ENCODE data around the gene OSTC. TPM values are rescaled to one million over a fixed set of nuclear protein-coding genes. Genes with fewer than 3 reads are reported as not detected.

Gene OSTC
- total and polyA plus RNA-seq, 2 of the 13 experiments (the other 11 are each of a cell fraction or from before 2014, with no cell fraction given) = 208 to 380 TPM

DNA sequence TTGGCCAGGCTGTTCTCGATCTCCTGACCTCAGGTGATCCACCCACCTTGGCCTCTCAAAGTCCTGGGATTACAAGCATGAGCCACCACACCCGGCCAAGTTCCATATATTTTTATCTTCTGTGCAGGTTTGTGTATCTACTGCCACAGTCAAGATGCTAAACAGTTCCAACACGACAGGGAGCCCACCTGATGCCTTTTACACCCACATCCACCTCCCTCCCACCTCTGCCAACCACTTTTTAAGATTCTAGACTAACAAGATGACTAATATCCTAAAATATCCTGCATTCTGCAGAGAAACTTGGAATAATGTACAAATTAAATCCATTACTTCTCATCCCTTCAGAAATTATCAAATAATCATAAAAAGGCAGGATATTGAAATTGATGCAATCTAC is 49.3 kb upstream of the OSTC start (continued):
- TF ChIP-seq PAXIP1 (CRISPR knock-in tag; conservative IDR thresholded peaks at IDR 0.05) (no peak), KDM6A (CRISPR knock-in tag; IDR thresholded peaks at IDR 0.05; ENCODE audit: low read depth) (no peak), ZNF879 (CRISPR knock-in tag; IDR thresholded peaks at IDR 0.05) (no peak), LBX2 (CRISPR knock-in tag; IDR thresholded peaks at IDR 0.05; ENCODE audit: borderline replicate concordance) (no peak), SOX6 (IDR thresholded peaks at IDR 0.05) (no peak), SOX6 (CRISPR knock-in tag; IDR thresholded peaks at IDR 0.05) (no peak), AKNA (CRISPR knock-in tag; IDR thresholded peaks at IDR 0.05; ENCODE audit: borderline replicate concordance) (no peak), KAT2B (IDR thresholded peaks at IDR 0.05; ENCODE audit: borderline replicate concordance, low read depth, low read length) (no peak), CSRNP1 (CRISPR knock-in tag; IDR thresholded peaks at IDR 0.05) (no peak), ARNT (IDR thresholded peaks at IDR 0.05) (no peak), PHF5A (CRISPR knock-in tag; IDR thresholded peaks at IDR 0.05; ENCODE audit: low read depth, unreplicated experiment) (no peak), FOXO1 (CRISPR knock-in tag; IDR thresholded peaks at IDR 0.05) (no peak), HNF4A (CRISPR knock-in tag; IDR thresholded peaks at IDR 0.05) (no peak), CCDC6 (CRISPR knock-in tag; IDR thresholded peaks at IDR 0.05) (no peak), ZNF747 (CRISPR knock-in tag; IDR thresholded peaks at IDR 0.05; ENCODE audit: borderline replicate concordance) (no peak)
- TF ChIP-seq, protein P1, sequence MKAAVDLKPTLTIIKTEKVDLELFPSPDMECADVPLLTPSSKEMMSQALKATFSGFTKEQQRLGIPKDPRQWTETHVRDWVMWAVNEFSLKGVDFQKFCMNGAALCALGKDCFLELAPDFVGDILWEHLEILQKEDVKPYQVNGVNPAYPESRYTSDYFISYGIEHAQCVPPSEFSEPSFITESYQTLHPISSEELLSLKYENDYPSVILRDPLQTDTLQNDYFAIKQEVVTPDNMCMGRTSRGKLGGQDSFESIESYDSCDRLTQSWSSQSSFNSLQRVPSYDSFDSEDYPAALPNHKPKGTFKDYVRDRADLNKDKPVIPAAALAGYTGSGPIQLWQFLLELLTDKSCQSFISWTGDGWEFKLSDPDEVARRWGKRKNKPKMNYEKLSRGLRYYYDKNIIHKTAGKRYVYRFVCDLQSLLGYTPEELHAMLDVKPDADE (CRISPR knock-in tag; IDR thresholded peaks at IDR 0.05) = no peak
- TF ChIP-seq, protein P2, sequence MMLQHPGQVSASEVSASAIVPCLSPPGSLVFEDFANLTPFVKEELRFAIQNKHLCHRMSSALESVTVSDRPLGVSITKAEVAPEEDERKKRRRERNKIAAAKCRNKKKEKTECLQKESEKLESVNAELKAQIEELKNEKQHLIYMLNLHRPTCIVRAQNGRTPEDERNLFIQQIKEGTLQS (CRISPR knock-in tag; IDR thresholded peaks at IDR 0.05) = no peak

Measured in HepG2 (cell line).